Trophoblast cell (in vitro differentiated cells and primary cell): ENCODE results near the gene GABRA1.
A peak's percentile ranks its signal among the peaks of the same experiment; 100 is the strongest.

ENCODE experiments used
- DNase-seq, 2 donors: peaks; one replicate each; pipeline ENCODE4 v3.0.0-alpha.2; 2016
- H2AFZ ChIP-seq: 2 replicates; pipeline ENCODE4 v1.6.1; 2013; ENCODE audit warnings: low read length, moderate library complexity, mild to moderate bottlenecking; ENCODE audit not compliant: insufficient read depth, poor library complexity
- H2AK5ac ChIP-seq: 2 replicates; pipeline ENCODE4 v1.6.1; 2013; ENCODE audit warnings: mild to moderate bottlenecking, low read length
- H2BK120ac ChIP-seq: 2 replicates; pipeline ENCODE4 v1.6.1; 2013; ENCODE audit warnings: low read length, mild to moderate bottlenecking, moderate library complexity; ENCODE audit not compliant: insufficient read depth, poor library complexity
- H2BK12ac ChIP-seq: 2 replicates; pipeline ENCODE4 v1.6.1; 2013; ENCODE audit warnings: mild to moderate bottlenecking, low read length, moderate library complexity
- H2BK5ac ChIP-seq: 2 replicates; pipeline ENCODE4 v1.6.1; 2013; ENCODE audit warnings: low read length, low read depth, moderate library complexity, mild to moderate bottlenecking; ENCODE audit not compliant: poor library complexity
- H3K14ac ChIP-seq: 2 replicates; pipeline ENCODE4 v1.6.1; 2013; ENCODE audit warnings: mild to moderate bottlenecking, low read length
- H3K18ac ChIP-seq: 2 replicates; pipeline ENCODE4 v1.6.1; 2013; ENCODE audit warnings: mild to moderate bottlenecking, low read length
- H3K23ac ChIP-seq: 2 replicates; pipeline ENCODE4 v1.6.1; 2013; ENCODE audit warnings: low read length
- H3K27ac ChIP-seq: 2 replicates; pipeline ENCODE4 v1.5.1; 2013; ENCODE audit warnings: low read depth, mild to moderate bottlenecking, inconsistent platforms, low read length, moderate library complexity
- H3K27me3 ChIP-seq: 2 replicates; pipeline ENCODE4 v1.6.1; 2013; ENCODE audit warnings: inconsistent platforms, mild to moderate bottlenecking, low read length, moderate library complexity; ENCODE audit not compliant: insufficient read depth
- H3K36me3 ChIP-seq, 2 experiments: 1 replicate in 1 of 2; 2 replicates in 1 of 2; pipeline ENCODE4 v1.6.1; 2013; ENCODE audit warnings: low read length in 2 of 2, mild to moderate bottlenecking in 2 of 2, moderate library complexity in 1 of 2; ENCODE audit not compliant: insufficient read depth in 2 of 2, control insufficient read depth in 1 of 2
- H3K4ac ChIP-seq: 2 replicates; pipeline ENCODE4 v1.6.1; 2013; ENCODE audit warnings: low read depth, mild to moderate bottlenecking, low read length, moderate library complexity
- H3K4me1 ChIP-seq, 2 experiments: 1 replicate in 1 of 2; 2 replicates in 1 of 2; pipeline ENCODE4 v1.6.1; 2013; ENCODE audit warnings: low read length in 2 of 2, mild to moderate bottlenecking in 2 of 2, moderate library complexity in 1 of 2; ENCODE audit not compliant: insufficient read depth in 2 of 2, control insufficient read depth in 1 of 2
- H3K4me2 ChIP-seq: 2 replicates; pipeline ENCODE4 v1.6.1; 2013; ENCODE audit warnings: inconsistent platforms, mild to moderate bottlenecking, low read length, moderate library complexity
- H3K4me3 ChIP-seq: 2 replicates; pipeline ENCODE4 v1.5.1; 2013; ENCODE audit warnings: mild to moderate bottlenecking, low read depth, low read length, inconsistent platforms
- H3K79me1 ChIP-seq: one replicate; pipeline ENCODE4 v1.6.1; 2013; ENCODE audit warnings: low read length
- H3K79me2 ChIP-seq: 2 replicates; pipeline ENCODE4 v1.6.1; 2013; ENCODE audit warnings: low read length, mild to moderate bottlenecking; ENCODE audit not compliant: control insufficient read depth, insufficient read depth, poor library complexity
- H3K9ac ChIP-seq: 2 replicates; pipeline ENCODE4 v1.6.1; 2013; ENCODE audit warnings: mild to moderate bottlenecking, low read length
- H3K9me3 ChIP-seq: 2 replicates; pipeline ENCODE4 v1.6.1; 2013; ENCODE audit warnings: low read depth, mild to moderate bottlenecking, control low read depth, inconsistent platforms, low read length; ENCODE audit not compliant: insufficient read depth
- H4K12ac ChIP-seq: 2 replicates; pipeline ENCODE4 v1.6.1; 2013; ENCODE audit warnings: low read depth, mild to moderate bottlenecking, low read length, moderate library complexity
- H4K8ac ChIP-seq: 2 replicates; pipeline ENCODE4 v1.6.1; 2013; ENCODE audit warnings: low read depth, mild to moderate bottlenecking, low read length, moderate library complexity
- H4K91ac ChIP-seq: one replicate; pipeline ENCODE4 v1.6.1; 2013; ENCODE audit warnings: low read depth, mild to moderate bottlenecking, low read length, moderate library complexity
- WGBS: extraction: QIAGEN DNeasy Blood & Tissue Kit; methylation state at CpG from one replicate; pipeline ENCODE4 v1.1.7; 2013; ENCODE audit warnings: missing lambda C conversion rate; ENCODE audit not compliant: insufficient read length, insufficient coverage; ENCODE audit errors: extremely low coverage; 5-methylcytosine and 5-hydroxymethylcytosine counted together

GABRA1 gene

GRCh38 chr5:161863259-161863658 lies 15.3 kb downstream of the GABRA1 start:
- Histone ChIP-seq H3K23ac (no peak overlapping the region), H3K18ac (no peak overlapping the region), H2BK5ac (no peak overlapping the region), H3K27ac (no peak overlapping the region), H3K4me1 (no peaks in the 10 kb centered on the region), H3K36me3 (no peaks in the 10 kb centered on the region), H2BK120ac (no peak overlapping the region), H3K4ac (no peak overlapping the region), H3K9ac (no peak overlapping the region), H3K9me3 (no peaks in the 10 kb centered on the region), H3K27me3 (no peaks in the 10 kb centered on the region), H4K8ac (no peak overlapping the region), H2AFZ (no peak overlapping the region), H4K12ac (no peak overlapping the region), H4K91ac (no peak overlapping the region), H3K14ac (no peak overlapping the region), H3K4me3 (no peak overlapping the region), H3K79me1 (no peaks in the 10 kb centered on the region), H3K79me2 (no peaks in the 10 kb centered on the region), H2BK12ac (no peak overlapping the region), H2AK5ac (no peak overlapping the region), H3K4me2 (no peak overlapping the region)
- WGBS, result no CpG with 5 or more reads among the region's 3 CpGs
- DNase-seq, result no peak

GRCh38 chr5:161863811-161864210 lies 15.9 kb downstream of the GABRA1 start:
- DNase-seq, result no peak
- H3K79me2 ChIP-seq, result no peaks in the 10 kb centered on the region
- no peak overlapping the region for H3K27ac ChIP-seq
- no peaks in the 10 kb centered on the region for H3K27me3 ChIP-seq
- H4K8ac ChIP-seq, result no peak overlapping the region
- H3K9ac ChIP-seq, result no peak overlapping the region
- H4K91ac ChIP-seq, result no peak overlapping the region
- no peaks in the 10 kb centered on the region for H3K79me1 ChIP-seq
- no peak overlapping the region for H3K23ac ChIP-seq
- H2AFZ ChIP-seq, result no peak overlapping the region
- H2BK120ac ChIP-seq, result no peak overlapping the region
- H4K12ac ChIP-seq, result no peak overlapping the region
- H3K36me3 ChIP-seq, result no peaks in the 10 kb centered on the region
- H3K4me2 ChIP-seq, result no peak overlapping the region
- no peak overlapping the region for H3K14ac ChIP-seq
- H3K4me3 ChIP-seq, result no peak overlapping the region
- WGBS, result no CpG with 5 or more reads among the region's 1 CpG
- H2BK12ac ChIP-seq, result no peak overlapping the region
- H3K4ac ChIP-seq, result no peak overlapping the region
- H3K9me3 ChIP-seq, result no peaks in the 10 kb centered on the region
- no peak overlapping the region for H2AK5ac ChIP-seq
- H2BK5ac ChIP-seq, result no peak overlapping the region
- no peak overlapping the region for H3K18ac ChIP-seq
- H3K4me1 ChIP-seq, result no peaks in the 10 kb centered on the region

DNA sequence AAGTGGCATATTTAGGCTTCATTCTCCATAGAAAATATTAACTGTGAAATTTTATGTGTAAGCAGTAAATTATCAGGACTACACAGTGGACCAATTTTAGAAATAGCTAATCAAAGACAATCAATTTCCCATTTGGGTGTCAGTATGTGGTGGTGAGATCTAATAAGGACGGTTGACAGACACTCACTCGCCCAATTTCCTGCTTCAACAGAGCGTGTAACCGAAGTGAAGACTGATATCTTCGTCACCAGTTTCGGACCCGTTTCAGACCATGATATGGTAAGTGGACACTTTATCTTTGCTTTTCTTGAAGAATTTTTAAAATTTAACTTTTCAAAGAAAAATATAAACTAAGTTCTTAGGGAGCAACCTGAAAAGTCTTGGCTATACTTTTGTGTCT lies 17.6 kb downstream of the GABRA1 start:
- H3K14ac ChIP-seq, result no peak overlapping the region
- no peak overlapping the region for H3K4ac ChIP-seq
- no peak overlapping the region for H4K91ac ChIP-seq
- no peaks in the 10 kb centered on the region for H3K79me2 ChIP-seq
- H2BK5ac ChIP-seq, result no peak overlapping the region
- no peak overlapping the region for H2AFZ ChIP-seq
- H3K79me1 ChIP-seq, result no peaks in the 10 kb centered on the region
- no peak overlapping the region for H4K8ac ChIP-seq
- H3K4me1 ChIP-seq, result no peaks in the 10 kb centered on the region
- no peak overlapping the region for H4K12ac ChIP-seq
- H3K23ac ChIP-seq, result no peak overlapping the region
- no peak overlapping the region for H3K9ac ChIP-seq
- H3K27ac ChIP-seq, result no peak overlapping the region
- no CpG with 5 or more reads among the region's 7 CpGs for WGBS
- no peaks in the 10 kb centered on the region for H3K27me3 ChIP-seq
- H2BK120ac ChIP-seq, result no peak overlapping the region
- no peak for DNase-seq
- no peak overlapping the region for H3K4me3 ChIP-seq
- no peak overlapping the region for H2AK5ac ChIP-seq
- H3K9me3 ChIP-seq, result no peaks in the 10 kb centered on the region
- no peaks in the 10 kb centered on the region for H3K36me3 ChIP-seq
- no peak overlapping the region for H3K18ac ChIP-seq
- no peak overlapping the region for H2BK12ac ChIP-seq
- no peak overlapping the region for H3K4me2 ChIP-seq

DNA sequence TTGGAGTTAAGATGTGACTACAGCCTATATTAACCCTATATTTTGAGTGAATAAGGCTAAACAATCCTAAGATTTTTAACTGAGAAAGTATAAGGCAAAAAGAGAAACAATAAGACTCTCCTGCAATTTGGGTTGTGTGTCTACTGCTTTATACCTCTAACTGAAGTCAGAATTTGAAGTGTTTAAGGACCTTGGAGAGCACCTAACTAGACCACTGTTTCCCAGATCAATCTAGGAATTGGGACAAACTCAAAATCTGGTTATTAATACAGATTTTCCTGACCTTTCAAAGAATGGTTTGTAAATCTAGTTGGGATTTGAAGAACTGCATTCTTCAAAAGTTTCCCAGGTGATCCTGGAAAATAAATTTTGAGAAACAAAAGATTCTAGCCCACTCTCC lies 42.1 kb downstream of the GABRA1 start:
- Histone ChIP-seq H3K4me2 (no peak overlapping the region), H3K4ac (no peak overlapping the region), H3K4me1 (no peaks in the 10 kb centered on the region), H3K27me3 (no peaks in the 10 kb centered on the region), H3K18ac (no peak overlapping the region), H3K14ac (no peak overlapping the region), H2AFZ (no peak overlapping the region), H3K36me3 (no peaks in the 10 kb centered on the region), H3K79me1 (no peaks in the 10 kb centered on the region), H2BK120ac (no peak overlapping the region), H4K12ac (no peak overlapping the region), H3K79me2 (no peaks in the 10 kb centered on the region), H2BK5ac (no peak overlapping the region), H2BK12ac (no peak overlapping the region), H3K23ac (no peak overlapping the region), H3K4me3 (no peak overlapping the region), H4K8ac (no peak overlapping the region), H3K9ac (no peak overlapping the region), H2AK5ac (no peak overlapping the region), H3K27ac (no peak overlapping the region), H3K9me3 (no peaks in the 10 kb centered on the region), H4K91ac (no peak overlapping the region)
- peak in 1 of 2 donors; percentile 1 for DNase-seq
